ENCODE measurements around the gene LRP6.

LRP6 gene

GRCh38 chr12:12070674-12071656 is 195.9 kb downstream of the LRP6 start, which contains the start of gene BCL2L14:
BCL2L14 (plus strand) TSS chr12:12070939; CDS start chr12:12079306, 8,367 bp downstream.
- DNase-seq (ENCODE audit: low spot score), result peak; percentile 29

- DNase-seq (ENCODE audit: low spot score), result no peak
These were observed 196.9 kb downstream of the LRP6 start for GRCh38 chr12:12069821-12070548.

- DNase-seq (ENCODE audit: low spot score), result no peak
These were observed 198.1 kb downstream of the LRP6 start for GRCh38 chr12:12068751-12069150.
